HEK293T (cell line): Measurements from ENCODE around the gene DNAI1.

Experiments
- ARNT ChIP-seq: fragments of 450-650 bp; IDR thresholded peaks from 2 replicates; pipeline ENCODE4 v1.6.1; 2017; ENCODE audit warnings: mild to moderate bottlenecking
- BHLHE40 ChIP-seq: fragments of 450-650 bp; IDR thresholded peaks from 2 replicates; pipeline ENCODE4 v1.6.1; 2016; ENCODE audit warnings: mild to moderate bottlenecking, moderate library complexity, borderline replicate concordance
- ELF4 ChIP-seq: fragments of 450-650 bp; IDR thresholded peaks from 2 replicates; pipeline ENCODE4 v1.6.1; 2017; ENCODE audit warnings: antibody characterized with exemption
- FOXA1 ChIP-seq: fragments of 450-650 bp; IDR thresholded peaks from 2 replicates; pipeline ENCODE4 v1.6.1; 2016; ENCODE audit warnings: mild to moderate bottlenecking
- FOXK2 ChIP-seq: fragments of 450-650 bp; IDR thresholded peaks from 2 replicates; pipeline ENCODE4 v1.6.1; 2016; ENCODE audit warnings: mild to moderate bottlenecking
- FOXM1 ChIP-seq: fragments of 450-650 bp; IDR thresholded peaks from 2 replicates; pipeline ENCODE4 v1.6.1; 2017; ENCODE audit warnings: mild to moderate bottlenecking, borderline replicate concordance
- NFRKB ChIP-seq: fragments of 450-650 bp; IDR thresholded peaks from 2 replicates; pipeline ENCODE4 v1.6.1; 2016; ENCODE audit warnings: mild to moderate bottlenecking, moderate library complexity
- SP1 ChIP-seq: fragments of 450-650 bp; IDR thresholded peaks from 2 replicates; pipeline ENCODE4 v1.6.1; 2017
- SUZ12 ChIP-seq: fragments of 450-650 bp; IDR thresholded peaks from 2 replicates; pipeline ENCODE4 v1.6.1; 2016; ENCODE audit warnings: mild to moderate bottlenecking
- ZNF384 ChIP-seq: fragments of 450-650 bp; IDR thresholded peaks from 2 replicates; pipeline ENCODE4 v1.6.1; 2016
- TF ChIP-seq, protein P1 (sequence below): fragments of 450-650 bp; IDR thresholded peaks from 2 replicates; pipeline ENCODE4 v1.6.1; 2016

DNA sequence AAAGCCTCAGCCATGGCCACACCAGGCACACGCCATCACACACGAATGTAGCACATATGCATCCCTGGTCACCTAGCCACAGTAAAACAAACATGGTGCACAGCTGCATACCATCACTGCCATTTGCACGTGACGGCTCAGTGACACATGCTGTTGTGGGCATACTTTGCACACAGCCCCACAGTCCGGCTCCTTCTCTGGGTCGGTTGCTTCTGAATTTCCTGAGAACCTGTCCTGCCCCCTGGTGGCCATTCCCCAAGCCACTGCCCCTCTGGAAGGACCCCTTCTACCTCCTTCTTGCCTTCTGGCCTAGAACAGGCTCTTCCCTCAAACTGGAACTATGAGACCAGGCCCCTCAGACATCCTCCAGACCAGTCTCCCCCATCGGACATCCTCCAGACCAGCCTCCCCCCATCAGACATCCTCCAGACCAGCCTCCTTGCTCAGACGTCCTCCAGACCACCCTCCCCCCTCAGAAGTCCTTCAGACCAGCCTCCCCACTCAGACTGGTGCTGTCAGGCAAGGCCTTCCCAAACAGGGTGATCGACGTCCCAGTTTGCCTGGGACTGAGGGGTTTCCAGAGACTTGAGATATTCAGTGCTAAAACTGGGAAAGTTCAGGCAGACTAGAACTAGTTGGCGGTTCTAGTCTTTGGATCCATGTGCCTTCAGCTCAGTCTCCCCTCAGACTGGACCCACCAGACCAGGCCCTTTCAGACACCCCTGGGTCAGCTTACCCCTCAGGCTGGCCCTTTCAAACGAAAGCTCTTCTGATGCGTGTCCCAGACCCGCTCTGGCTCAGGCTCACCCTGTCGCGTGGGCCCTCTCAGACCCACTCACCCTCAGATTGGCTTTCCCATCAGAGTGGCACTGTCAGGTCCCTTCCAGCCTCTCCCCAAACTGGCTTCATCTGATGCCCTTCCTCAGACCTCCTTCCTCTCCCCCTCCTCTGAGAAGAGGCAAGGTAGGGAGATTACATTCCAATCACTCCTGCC, 88.5 kb downstream of the DNAI1 start:
- no peak for TF ChIP-seq ARNT
- no peak for TF ChIP-seq ZNF384
- no peak for TF ChIP-seq FOXK2
- no peak for TF ChIP-seq BHLHE40
- no peak for TF ChIP-seq SUZ12
- TF ChIP-seq, protein P1, sequence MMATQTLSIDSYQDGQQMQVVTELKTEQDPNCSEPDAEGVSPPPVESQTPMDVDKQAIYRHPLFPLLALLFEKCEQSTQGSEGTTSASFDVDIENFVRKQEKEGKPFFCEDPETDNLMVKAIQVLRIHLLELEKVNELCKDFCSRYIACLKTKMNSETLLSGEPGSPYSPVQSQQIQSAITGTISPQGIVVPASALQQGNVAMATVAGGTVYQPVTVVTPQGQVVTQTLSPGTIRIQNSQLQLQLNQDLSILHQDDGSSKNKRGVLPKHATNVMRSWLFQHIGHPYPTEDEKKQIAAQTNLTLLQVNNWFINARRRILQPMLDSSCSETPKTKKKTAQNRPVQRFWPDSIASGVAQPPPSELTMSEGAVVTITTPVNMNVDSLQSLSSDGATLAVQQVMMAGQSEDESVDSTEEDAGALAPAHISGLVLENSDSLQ: no peak
- TF ChIP-seq NFRKB: no peak
- TF ChIP-seq FOXM1: no peak
- TF ChIP-seq ELF4: no peak
- TF ChIP-seq SP1: no peak
- TF ChIP-seq FOXA1: no peak
